DMS114 treated with DMSO at 0.1 percent for 48 hours (cell line): ENCODE measurements around the gene CMTM5.
"Not testable (repeated sequence)": the region's sequence is repeated elsewhere in the genome, so short reads cannot be mapped to it uniquely, and the experiment has no call there.

Experiments
- DNase-seq: peaks from one replicate; lab custom pipeline; 2025; ENCODE audit not compliant: unreplicated experiment; lab: John Stamatoyannopoulos, UW

Gene CMTM5

DNA sequence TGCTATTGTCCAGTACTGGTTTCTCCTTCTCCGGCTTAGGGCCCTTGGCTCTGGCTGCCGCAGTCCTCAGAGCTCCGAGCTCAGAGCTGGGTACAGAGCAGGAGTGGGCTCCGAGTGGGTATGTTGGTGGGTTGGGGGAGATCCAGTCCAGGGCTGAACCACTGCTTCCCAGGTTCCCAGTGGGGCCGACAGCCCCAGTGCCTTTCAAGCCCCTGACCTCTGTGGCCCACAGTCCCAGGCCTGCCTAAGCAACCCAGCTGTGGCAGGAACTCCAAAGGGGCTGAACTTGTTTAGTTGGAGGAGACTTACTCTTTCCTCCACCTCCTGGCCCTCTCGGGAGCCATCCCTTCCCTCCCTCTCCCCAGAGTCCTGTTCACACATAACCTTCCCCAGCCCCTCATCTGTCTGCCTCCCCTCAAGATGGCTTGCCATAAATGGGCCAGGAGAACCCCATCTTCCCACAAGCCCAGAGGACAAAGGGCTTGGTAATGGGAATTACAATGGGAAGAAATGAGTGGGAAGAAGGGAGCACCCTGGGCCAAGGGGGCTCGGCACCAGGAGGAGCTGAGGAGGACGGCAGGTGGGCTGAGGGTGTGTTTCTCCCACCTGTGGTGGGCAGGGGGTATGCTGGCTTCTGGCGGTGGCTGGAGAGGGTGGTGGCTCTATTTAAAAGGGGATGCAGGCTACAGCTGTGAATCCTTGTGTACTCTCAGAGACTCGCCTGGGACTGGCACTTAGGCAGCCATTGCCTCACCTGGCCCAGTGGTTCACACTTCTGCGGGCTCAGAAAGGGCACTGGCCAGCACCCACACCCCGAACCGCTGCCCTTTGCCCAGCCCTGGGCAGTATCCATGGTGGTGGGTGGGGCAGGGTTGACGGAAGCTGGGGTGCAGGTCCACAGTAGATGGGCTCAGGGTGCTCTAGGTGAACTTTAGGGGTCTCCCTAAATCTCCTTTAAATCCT, 35.0 kb downstream of the CMTM5 start:
- DNase-seq, result no peak

DNA sequence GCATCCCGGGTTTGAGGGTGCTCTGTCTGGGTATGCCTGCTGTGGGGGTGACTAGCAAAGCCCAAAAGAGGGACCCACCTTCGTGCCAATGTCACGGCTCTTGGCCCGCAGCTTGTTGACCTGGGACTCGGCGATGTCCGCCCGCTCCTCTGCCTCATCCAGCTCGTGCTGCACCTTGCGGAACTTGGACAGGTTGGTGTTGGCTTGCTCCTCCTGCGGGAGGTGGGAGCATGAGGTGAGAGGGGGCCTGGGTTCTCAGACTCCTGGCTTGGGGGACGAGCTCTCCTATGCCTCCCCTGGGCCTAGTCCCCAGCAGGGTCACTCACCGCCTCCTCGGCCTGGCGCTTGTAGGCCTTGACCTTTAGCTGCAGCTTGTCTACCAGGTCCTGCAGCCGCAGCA, 36.8 kb downstream of the CMTM5 start:
- no peak for DNase-seq

- no peak for DNase-seq
These were observed 37.4 kb downstream of the CMTM5 start for GRCh38 chr14:23414254-23414653.

DNA sequence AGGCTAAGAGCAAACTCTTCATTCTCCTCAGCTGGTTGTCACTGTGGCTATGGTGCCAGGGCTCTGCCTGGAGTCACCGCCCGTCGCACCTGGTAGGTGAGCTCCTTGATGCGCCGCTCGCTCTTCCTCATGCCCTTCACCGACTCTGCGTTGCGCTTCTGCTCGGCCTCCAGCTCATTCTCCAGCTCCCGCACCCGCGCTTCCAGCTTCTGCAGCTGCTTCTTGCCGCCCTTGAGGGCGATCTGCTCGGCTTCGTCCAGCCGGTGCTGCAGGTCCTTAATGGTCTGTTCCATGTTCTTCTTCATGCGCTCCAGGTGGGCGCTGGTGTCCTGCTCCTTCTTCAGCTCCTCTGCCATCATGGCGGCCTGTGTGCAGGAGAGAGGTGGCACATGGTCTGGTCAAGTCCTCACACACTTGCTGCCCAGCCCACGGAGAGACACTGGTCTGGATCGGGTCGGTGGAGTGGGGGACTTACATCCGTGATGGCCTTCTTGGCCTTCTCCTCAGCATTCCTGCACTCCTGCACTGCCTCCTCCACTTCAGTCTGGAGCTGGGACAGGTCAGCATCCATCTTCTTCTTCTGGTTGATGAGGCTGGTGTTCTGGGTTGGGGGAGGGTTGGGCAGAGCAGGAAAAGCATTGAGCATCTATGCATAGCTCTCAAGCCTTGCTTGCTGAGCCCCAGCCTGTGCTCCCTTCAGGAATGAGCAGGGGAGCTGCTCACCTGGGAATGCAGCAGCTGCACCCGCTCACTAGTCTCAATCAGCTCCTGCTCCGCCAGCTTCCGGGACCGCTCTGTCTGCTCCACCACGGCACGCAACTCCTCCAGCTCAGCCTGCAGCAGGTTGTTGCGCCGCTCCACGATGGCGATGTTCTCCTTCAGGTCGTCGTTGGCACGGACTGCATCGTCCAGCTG, 38.3 kb downstream of the CMTM5 start:
- no peak for DNase-seq

GRCh38 chr14:23415821-23416778, 39.3 kb downstream of the CMTM5 start:
- DNase-seq, result no peak

DNA sequence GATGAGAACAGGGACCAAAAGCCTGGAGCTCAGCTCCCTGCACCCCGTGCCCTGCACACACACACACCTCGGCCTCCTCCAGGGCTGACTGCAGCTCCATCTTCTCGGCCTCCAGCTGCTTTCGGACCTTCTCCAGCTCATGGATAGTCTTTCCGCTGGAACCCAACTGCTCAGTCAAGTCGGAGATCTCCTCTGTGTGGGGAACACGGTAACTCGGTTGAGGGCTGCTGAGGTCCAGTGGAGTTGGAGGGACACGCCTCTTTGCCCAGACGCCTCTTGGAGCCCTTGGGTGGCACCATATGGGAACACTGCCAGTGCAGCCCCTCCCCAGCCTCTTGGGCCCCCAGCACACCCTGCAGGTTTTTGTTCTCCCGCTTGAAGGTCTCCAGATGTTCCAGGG, 40.0 kb downstream of the CMTM5 start:
- no peak for DNase-seq

DNA sequence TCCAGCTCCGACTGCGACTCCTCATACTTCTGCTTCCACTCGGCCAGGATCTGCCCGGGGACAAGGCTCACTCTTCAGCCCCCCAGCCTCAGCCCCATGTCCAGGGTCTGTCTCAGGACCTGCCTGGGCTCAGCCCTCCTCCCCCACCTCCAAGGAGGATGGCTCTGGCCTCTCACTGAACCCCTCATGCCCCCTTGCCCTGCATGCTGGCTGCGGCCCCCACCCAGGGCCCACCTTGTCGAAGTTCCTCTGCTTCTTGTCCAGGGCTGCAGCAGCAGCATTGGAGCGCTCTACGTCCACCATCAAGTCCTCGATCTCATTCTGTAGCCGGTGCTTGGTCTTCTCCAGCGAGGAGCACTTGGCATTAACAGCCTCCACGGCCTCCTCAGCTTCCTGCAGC, 40.4 kb downstream of the CMTM5 start:
- DNase-seq, result not testable (repeated sequence)

- DNase-seq, result no peak
These were observed 41.2 kb downstream of the CMTM5 start for GRCh38 chr14:23418021-23418420.

- DNase-seq, result not testable (repeated sequence)
These were observed 42.8 kb downstream of the CMTM5 start for GRCh38 chr14:23419646-23420045.

- no peak for DNase-seq
These were observed 44.7 kb downstream of the CMTM5 start for GRCh38 chr14:23421594-23421993.

DNA sequence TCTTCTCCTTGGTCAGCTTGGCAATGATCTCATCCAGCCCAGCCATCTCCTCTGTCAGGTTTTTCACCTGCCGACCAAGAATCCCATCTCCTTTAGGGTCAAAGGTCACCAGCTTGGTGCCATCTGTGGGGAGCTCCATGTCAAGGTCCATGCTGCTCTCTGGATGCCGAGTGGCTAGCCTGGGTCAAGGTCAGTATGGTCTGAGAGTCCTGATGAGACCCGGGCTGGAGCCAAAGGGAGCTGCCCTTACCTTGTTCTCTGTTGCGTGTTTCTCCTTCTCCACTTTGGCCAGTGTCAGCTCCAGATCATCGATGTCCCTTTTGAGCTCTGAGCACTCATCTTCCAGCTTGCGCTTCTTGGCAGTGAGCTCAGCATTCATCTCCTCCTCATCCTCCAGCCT, 46.8 kb downstream of the CMTM5 start:
- no peak for DNase-seq

DNA sequence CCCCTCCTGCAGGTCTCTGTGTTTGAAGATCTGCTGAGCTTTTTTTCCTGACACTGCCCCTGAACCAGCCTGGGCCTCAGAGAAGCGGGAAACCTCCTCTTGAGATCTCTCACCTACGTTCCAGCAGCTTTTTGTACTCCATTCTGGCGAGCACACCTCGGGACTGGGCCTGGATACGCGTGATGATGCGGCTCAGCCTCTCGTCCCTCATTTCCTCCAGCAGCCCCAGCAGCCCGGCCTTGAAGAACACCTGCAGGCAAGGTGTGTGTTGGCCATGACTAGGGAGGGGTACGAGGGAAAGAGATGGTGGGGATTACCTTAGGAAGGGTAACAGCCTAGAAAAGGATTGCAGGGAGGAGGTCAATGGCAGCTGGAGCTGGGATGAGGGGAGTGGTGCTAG, 48.3 kb downstream of the CMTM5 start:
- DNase-seq, result no peak

DNA sequence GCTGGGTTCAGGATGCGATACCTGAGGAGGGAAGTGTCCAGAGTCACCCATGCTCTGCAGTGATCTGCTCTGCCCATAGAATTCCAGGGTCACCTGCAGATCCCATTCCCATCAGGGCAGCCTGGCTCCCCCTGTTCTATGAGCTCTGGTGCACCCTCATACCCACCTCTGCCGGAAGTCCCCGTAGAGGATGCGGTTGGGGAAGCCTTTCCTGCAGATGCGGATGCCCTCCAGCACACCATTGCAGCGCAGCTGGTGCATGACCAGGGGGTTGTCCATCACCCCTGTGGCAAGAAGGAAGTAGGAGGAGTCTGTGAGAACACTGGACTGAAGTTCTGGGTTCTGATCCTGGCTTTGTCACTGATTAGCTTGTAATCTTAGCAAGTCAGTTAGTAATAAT, 49.0 kb downstream of the CMTM5 start:
- not testable (repeated sequence) for DNase-seq

DNA sequence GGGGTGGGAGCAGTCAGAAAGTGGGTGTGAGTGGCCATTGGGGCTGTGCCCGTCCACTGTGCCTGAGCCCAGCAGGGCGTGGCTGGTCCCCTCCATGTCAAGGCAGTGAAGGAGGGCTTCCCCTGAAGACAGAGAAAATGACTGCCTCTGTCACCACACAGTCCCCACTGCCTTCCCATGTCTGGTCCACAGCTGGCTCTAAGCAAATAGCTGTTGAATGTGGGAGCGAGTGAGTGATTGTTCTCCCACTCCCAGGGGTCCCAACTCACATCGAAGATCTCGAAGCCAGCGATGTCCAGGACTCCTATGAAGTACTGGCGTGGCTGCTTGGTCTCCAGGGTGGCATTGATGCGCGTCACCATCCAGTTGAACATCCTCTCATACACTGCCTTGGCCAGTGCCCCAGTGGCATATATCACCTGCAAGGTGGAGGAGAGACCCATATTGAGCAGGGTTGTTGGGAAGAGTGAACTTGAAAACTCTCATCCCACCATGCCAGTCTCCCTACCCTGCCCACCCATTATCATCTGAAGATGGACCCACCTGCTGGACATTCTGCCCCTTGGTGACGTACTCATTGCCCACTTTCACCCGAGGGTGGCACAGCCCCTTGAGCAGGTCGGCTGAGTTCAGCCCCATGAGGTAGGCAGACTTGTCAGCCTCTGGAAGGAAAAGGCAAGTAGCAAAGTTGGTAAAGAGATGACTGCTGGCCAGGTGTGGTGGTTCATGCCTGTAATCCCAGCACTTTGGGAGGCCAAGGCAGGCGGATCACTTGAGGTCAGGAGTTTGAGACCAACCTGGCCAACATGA, 52.0 kb downstream of the CMTM5 start:
- no peak for DNase-seq
